Activated CD4-positive, alpha-beta T cell treated with anti-CD3 and anti-CD28 coated beads, Interleukin-2, amount 50 U/mL, for 48 hours (primary cell): ENCODE data around the gene BTBD2.

Source experiments
- DNase-seq, 2 experiments: peaks; one replicate each; pipeline ENCODE4 v3.0.0-alpha.2; 2020

Gene BTBD2

DNA sequence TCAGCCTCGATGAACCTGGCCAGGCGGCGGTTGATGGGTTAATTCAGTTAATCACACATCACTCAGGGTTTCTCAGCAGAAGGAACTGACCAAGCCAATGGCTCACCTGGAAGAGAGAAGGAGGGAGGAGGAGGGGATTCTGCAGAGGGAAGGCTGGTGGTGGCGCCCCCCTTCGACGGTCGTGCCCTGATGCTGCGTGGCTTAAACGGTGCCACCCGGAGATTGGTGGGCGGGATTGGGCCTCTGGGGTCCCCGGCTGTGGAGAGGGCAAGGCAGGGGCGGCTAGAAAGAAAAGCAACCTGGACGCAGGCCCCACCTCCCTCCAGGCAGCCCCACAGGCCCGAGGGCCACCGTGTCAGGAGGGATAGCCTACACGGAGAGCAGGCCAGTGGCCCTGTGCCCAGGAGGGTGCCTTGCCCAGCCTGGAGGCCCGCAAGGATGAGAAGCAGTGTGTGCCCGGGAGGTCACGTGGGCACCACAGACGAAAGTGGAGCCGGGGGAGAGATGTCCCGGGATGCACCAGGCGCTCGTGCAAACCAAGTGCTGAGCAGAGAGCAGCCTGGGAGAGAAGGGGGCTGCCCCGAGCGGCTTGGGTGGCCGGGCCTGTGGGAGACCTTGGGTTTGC is 58.5 kb downstream of the BTBD2 start:
- no peak for DNase-seq

DNA sequence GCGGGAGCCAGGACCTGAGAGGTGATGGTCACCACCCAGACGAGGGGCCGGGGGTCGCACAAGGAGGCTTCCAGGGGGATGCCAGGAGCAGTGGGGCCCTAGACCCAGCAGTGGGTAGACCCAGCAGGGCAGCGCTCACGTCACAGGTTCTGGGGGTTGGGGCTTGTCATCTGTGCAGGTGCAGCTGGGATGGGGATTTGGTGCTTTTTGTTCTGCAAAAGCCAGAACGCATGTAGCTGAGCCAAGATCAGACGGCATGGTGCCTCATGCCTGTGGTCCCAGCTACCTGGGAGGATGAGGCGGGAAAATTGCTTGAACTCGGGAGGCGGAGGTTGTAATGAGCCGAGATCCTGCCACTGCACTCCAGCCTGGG is 59.4 kb downstream of the BTBD2 start:
- no peak for DNase-seq

DNA sequence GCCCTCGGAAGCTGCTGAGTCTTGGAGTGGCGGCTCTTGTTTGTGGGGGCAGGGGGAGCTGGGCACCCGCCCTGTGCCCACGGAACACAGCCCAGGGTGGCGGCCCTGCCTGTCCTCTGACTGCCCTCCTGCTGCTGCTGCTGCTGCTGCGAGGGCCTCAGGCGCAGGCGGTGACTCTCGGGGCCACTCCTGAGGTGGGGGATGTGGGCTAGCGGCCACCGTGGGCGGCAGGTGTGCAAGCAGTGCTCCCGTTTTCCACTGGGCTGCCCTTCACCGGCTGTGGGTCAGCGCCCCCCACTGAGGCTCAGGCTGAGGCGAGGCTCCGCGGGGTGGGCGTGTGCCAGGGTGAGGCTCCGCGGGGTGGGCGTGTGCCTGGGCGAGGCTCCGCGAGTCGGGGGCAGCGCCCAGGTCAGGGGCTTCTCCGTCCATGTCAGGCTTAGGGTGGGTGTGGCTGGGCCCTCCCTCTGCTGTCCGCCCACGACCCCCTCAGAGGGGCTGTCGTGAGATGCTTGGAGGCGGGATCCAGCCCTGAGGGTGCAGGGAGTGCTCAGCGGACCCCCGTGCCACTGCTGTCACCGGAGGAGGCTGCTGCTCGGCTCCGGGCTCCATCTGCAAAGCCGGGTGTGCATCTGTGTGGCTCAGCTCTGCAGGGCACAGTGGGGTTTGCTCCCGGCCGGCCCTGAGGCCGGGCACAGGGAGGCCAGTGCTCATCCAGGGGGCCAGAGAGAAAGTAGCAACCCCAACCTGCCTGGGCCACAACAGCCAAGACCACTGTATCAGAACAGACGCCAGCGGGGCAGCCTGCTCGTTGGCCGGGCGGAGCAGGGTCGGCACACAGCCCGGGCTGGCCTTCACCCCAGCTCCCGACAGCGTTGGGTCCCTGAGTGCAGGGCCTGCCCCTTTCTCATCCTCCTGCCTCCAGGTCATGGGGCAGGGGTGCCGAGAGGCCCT is 60.1 kb downstream of the BTBD2 start:
- no peak for DNase-seq

DNA sequence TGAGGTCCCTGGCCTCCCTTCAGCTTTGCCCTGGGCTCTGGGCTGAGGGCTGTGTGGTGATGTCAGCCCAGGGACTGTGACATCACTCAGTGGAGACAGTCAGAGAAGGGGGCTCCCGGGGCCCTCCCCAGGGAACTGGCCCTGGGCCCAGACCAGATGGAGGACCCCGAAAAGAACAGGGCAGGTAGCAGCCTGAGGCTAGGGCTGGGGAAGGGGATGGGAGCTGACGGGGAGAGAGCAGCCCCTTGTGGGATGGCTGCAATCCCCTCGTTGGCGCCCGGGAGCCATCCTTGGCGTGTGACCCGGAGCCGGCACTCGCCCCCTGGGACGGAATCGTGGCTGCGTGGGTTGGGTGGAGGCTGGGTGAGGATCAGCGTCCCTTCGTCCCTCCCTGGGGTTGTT is 61.0 kb downstream of the BTBD2 start:
- DNase-seq, result no peak

DNA sequence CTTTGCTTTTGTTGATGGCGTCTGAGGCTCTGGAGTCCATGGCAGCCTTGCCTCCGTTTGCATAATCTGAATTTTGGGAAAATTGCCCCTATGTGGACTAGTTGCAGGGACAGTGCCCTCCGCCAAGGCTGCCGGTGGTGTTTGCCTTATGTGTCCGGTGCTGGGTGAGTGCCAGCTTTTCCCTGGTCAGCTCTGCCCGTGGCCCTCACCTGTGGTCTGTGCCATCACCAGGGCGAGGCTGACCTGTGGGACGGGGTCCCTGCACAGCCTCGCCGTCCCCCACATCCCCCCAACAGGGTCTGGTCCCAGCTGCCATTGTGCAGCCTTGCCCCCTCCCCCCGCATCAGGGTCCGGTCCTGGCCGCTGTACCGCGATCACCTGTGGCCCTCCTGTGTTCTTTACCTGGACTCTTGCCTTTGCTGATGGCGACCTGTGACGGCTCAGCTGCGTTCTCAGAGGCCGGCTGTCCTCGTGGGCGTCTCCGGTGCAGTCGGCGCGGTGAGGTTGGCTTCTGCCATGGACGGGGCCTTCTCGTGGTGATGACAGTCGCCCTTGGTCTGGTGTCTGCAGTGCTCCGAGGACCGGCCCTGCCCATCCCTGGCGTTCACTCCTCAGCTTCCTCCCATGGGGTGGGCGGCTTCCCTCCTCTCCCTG is 61.9 kb downstream of the BTBD2 start:
- DNase-seq, result no peak

DNA sequence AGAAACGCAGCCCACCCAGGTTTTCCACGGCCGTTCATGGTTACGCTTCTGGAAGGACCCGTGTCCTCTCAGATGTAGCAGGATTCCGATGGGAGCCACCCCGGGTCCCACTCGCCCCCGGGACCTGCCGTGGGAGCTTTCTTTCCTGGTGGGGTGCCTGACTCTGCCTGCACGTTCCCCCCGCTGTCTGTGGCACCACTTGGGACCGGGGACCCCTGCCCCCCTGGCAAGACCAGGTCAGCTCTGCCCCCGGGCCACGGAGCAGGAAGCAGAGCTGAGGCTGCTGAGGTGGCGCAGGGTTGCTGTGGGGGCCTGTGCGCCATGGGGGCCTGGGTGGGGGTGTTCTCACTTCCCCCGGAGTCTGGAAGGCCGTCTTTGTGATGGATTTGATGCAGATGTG is 62.5 kb downstream of the BTBD2 start:
- no peak for DNase-seq

DNA sequence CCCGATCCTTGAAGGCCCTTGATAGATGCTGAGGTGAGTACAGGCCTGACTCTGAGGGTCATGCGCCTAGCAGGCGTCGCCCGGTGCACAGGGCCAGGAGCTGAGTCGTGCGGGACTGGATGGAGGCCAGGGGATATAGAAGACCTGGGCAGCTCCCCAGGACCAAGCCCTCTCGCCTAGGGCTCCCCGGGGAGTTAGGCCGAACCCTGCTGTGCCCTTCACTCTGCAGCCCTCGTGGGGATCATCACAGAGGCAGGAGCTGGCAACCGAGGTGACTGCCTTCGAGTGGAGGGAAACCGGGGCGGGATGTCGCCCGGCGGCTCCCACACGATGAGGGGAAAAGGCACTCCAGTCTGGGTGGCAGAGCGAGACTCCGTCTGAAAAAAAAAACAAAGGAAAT is 62.9 kb downstream of the BTBD2 start:
- DNase-seq, result no peak

DNA sequence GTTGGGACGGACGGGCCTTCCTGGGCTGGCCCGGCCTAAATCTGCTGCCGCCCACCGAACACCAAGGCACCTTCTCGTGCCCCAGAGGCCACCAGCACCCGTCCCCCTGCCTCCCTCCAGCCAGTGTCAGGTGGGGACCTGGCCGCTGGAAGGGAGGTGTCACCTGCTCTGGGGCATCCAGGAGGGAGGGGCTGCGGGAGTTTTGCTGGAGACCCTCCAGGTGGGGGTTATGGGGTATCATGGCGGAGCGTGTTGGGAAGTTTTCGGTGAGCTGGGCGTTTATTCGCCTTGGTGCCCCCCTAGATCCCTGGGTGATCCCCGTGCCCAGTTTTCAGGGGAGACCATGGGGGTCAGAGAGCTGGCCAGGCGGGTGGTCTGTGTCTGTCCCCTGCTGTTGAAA is 64.9 kb downstream of the BTBD2 start:
- no peak for DNase-seq

DNA sequence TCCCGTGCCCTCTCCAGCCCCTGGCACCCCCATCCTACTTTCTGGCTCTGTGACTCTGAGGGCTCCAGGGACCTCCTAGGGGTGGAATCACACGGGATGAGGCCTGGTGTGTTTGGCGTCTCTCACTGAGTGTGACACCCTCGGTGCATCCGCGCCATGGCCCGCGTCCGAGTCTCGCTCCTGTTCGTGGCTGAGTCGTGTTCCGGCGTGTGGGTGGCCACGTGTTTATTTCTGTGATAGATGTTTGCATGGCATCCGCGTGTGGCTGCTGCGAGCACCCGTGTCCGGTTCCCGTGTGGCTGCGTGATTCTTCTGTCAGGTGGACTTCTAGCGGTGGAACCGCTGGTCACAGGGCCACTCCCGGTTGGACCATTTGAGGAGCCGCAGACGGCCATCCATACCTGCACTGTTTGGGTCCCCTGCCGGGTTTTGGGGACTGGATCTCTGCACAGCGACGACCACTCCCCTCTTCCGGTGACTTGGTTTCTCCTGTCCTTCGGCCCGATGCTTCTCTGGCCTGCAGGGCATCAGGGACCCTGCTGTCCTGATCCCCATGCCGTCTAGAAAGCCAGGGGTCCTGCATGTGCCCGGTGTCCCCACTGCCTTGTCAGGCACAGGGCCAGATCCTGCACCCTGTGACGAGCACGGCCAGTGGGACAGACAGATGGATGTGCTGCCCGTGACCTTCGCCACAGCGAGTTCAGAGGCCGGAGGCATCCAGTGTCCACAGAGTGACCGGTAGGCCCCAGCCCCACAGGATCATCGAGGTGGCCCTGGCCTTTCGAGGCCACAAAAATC is 66.0 kb downstream of the BTBD2 start:
- DNase-seq, result no peak

DNA sequence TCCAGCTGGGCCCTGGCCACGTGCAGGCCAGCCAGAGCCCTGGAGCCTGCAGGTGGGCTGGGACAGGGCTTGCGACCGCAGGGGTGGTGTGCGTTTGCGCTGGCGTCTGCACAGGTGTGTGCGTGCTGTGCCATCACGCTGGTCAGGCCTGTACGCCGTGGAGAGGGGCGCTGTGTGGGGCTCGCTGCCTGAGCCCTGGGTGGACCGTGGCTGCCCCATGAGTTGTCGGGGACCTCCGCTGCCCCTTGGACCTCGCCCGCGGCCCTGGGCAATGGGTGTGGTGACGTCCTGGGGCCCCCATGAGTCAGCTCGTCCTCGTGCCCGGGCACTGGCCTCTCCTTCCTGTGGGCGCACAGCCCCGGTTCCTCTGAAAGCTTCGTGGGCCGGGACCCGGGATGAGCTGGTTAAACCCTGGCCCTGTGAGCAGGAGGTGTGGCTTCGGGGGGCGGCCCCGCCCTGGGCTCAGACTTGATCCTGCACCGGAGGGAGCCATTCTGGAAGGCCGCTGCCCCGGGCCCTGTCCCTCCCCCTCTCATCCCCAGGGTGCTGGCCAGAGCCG is 67.8 kb downstream of the BTBD2 start:
- no peak for DNase-seq

DNA sequence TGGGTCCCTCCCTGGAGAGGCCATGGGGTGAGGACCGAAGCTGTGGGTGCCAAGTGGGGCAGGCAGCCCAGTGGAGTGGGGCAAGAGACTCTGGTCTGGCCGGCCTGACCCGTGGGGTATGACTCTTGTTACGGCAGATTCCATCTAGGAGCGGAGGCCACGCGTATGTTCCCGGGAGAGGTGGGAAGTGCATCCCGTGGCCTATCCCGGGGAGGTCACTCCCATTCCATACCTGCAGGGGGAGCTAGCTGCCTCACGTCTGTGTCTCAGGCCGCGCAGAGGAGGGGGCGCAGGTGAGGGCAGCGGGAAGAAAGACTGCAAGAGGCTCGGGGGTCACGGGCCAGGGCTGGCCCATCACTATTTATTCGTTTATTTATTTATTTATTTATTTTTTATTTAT is 69.6 kb downstream of the BTBD2 start:
- DNase-seq, result peak; percentile 38 to 39

DNA sequence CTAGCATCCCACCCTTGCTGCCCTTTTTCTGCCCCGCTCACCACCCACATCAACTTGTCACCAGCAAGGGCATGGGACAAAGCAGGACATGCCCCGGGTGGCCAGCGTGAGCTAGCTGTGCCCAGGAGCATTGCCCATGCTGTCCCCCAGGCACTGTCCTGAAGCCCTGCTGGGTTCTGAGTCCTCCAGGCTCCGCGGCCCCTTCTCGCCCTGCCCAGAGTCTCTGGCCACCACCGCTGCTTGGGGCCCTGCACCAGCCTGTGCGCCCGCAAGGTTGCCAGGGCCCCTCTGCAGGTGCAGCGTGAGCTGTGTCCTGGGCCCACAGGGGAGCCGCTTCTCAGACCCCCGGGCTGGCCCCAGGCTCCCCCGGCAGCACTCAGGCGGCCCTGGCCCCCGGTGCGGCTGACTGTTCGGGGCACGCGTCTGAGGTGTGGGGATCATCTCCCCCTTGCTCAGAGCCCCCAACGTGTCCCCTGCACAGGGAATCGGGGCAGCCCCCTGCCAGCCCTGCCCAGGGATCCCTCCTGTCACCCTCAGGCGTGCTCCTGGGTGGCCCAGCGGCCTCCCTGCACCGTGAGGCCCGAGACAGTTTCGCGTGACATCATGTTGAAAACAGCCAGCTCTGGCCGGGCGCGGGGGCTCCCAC is 70.5 kb downstream of the BTBD2 start:
- DNase-seq, result no peak

DNA sequence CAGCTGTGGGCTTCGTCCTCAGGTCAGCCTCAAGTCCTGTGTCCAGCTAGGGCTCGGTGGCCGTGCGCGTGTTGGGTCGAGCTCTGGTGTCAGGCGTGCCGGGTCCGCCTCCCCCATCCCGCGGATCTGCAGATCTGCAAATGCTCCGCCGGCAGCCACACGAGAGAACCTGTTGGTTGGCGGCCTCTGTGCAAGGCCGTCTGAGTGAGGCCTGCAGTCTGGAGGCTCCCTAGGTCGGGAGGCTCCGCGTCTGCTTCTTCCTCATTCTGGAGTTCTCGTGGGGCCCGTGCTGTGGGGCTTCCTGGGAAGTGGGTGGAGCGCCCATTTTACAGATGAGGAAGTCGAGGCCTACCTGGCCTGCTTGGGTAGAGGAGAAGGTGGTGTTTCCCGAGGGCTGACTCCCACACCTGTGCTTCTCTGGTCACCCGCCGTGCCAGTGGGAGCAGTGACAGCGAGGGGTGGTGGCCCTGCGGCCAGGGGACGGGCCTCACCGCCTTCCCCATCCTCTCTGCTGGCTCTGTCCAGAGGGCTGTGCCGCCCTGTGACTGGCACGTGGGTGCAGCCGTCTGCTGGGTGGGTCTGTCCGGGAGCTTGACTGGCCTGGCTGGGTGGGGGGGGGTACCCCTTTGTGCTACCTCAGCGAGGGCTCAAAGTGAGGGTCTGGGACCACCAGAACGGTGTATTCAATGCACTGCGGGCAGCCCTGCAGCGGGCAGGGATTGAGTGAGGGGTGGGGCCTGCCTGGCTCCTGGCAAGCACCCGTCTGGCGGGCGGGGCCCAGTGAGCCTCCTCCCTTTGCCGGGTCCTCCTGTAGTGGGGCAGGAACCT is 71.2 kb downstream of the BTBD2 start:
- no peak for DNase-seq

DNA sequence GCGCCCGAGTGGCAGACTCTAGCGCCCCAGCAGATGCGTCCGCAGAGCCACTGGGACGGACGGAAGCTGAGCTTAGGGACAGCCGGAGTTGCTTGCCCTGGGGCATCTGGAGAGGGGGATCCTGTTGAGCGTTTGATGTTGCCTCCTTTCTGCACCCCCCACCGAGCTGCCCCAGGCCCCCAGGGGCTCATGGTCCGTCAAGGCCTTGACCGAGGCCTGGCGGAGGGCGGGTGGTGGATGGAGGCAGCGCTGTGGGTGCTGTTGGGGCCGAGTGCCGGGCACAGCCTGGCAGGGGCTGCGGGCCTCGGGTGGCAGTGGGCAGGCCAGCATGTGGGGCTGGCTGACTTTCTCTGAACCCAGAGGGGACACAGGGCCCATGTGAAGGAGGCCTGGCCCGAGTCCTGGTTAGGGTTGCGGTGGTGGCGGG is 71.8 kb downstream of the BTBD2 start:
- DNase-seq, result no peak

DNA sequence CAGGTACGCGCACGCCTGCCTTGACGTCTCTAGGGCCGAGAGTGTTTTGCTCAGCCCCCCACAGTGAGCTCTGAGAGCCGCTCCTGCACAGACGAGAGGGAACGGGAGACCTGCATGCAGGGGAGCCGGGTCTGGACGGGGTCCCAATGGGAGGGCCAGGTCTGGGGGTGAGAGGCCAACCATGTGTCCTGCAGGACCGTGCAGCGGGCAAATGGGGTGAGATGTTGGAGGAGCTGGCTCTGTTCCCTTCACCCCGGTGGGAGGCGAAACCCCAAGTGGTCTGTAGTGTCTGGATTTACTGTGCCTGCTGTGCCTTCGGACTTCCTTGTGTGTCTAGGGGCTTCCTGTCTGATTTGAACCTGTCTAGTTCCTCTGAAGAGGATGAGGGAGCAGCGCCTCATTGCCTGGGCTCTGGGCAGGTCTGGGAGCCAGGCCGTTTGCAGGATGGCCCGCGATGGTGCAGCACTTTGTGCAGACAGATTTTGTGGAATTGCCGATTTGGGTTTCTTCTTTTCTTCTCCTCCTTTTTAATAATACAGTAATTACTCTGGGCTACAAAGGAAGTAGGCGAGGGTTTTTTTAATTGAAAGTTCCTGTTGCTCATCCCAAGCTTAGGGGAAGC is 72.5 kb downstream of the BTBD2 start:
- no peak for DNase-seq

DNA sequence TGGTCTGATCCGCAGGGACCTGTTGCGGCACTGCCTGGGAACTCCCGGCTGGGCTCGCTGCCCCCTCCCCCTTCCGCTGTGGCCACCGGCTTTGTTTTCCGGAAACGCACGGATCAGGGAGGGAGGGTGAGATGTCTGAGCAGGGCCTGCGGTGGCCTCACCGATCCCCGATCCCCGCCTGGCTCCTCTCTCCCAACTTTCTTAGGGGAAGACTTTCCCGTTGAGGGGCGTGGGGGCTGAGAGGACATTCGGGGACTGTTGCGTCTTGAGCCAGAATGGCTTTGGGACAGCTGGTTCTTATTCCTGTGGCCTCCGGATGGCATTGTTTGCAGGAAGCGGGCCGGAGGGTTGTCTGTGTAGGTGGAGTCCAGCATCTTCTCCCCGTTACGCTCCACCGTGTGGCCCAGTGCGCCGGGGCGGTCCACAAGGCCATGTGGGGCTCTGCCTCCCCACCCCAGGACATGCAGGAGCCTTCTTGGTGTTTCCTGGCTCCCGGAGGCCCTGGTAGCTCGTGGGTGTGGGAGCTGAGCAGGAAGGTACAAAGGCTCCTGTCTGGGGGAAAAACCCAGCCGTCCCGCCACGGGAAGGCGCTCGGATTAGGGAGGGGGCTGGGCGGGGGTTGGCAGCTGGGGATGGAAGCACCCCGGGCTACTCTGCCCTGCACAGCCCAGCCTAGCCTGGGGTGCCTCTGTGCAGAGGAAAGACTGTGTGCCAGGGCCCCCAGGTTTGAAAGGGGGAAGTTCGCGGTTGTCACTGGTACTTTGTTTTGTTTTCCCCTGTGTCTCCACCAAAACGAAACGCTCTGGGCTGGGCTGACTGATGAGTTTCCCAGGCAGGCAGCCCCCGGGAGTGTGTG is 73.2 kb downstream of the BTBD2 start:
- DNase-seq, result peak; percentile 80 to 84

DNA sequence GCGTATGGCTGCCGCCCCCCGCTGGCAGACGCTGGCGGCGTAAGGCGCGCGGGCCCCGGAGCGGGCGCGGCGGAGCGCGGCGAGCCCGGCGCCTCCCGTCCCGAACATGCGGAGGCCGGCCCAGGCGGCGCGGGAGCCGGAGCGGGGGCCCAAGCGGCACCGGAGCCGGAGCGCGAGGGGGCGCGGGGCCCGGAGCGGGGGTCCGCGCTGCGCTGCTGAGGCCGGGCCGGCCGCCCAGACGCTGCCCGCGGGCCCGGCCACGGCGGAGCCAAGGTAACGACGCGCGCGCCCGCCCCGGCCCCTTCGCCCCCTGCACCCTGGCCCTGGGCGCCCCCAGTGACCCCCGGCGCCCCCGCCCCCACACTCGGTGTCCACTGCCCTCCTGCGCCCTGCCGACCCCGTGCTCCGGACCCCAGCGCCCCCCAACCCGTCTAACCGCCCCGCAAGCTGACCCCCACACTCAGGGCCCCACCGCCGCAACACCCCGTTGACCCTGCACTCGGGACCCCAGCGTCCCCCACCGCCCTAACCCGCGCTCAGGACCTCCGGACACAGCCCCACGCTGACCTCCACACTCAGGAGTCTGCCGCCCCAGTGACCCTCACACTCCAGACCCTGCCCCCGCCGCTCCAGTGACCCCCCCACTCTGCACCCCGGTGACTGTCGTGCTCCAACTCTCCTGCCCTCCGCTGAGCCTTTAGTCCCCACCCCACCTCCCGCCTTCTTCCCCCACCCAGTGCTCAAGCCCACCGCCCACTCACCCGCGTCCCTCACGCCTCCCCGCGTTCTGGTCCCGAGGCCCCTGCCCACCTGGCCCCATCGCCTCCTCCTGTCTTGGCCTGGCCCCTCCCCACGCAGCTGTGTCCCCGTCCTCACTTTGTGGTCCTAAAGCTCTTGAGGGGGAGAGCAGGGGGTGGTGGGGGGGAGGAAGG is 74.1 kb downstream of the BTBD2 start, which contains the start of gene CSNK1G2:
TSS of gene CSNK1G2 (plus strand) at position 27 of the 932 bp plus-strand sequence. CDS start 28,601 bp downstream, outside the sequence.
- DNase-seq, result peak in 1 of 2 experiments; percentile 16

DNA sequence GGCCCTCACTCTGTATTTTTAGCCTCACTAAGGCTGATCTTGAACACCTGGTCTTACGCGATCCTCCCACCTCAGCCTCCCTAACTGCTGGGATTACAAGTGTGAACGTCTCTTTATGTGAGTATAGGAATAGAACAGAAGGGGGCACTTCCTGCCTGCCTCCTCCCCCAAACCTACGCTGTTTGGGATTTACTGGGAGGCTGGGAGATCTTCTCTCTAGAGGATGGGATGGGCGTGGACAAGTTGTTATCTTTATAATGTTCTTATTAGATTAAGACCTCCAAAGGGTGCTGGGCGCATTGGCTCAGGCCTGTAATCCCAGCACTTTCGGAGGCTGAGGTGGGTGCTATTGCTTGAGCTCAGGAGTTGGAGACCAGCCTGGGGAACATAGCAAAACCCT is 77.4 kb downstream of the BTBD2 start:
- DNase-seq, result no peak
